ENCODE measurements around the gene SLMAP.

GRCh38 chr3:57788624-57789018 is 32.5 kb downstream of the SLMAP start:
- TF ChIP-seq CTCF (IDR thresholded peaks at IDR 0.05) (no peak), POLR2AphosphoS5 (IDR thresholded peaks at IDR 0.05; ENCODE audit: low read depth, low read length) (no peak), REST (IDR thresholded peaks at IDR 0.05; ENCODE audit: insufficient read depth in 1 of 2, low read depth in 2 of 2, low read length in 1 of 2) (no peak)
